Mammary epithelial cell (primary cell): ENCODE data around the gene RANBP1.

Source experiments
- EZH2 ChIP-seq: IDR thresholded peaks from 2 replicates; pipeline ENCODE4 v1.6.1; 2012; ENCODE audit warnings: low read length, inconsistent platforms, borderline replicate concordance
- TF ChIP-seq, protein P1 (sequence below), 2 donors: IDR thresholded peaks in 1 of 2; conservative IDR thresholded peaks in 1 of 2; 2 replicates each; pipeline ENCODE4 v1.5.1; 2011 to 2012; ENCODE audit warnings: inconsistent platforms in 2 of 2, low read length in 2 of 2, mild to moderate bottlenecking in 2 of 2, control low read depth in 1 of 2, low read depth in 1 of 2; ENCODE audit not compliant: insufficient read depth in 1 of 2; ENCODE audit errors: extremely low read depth in 1 of 2

DNA sequence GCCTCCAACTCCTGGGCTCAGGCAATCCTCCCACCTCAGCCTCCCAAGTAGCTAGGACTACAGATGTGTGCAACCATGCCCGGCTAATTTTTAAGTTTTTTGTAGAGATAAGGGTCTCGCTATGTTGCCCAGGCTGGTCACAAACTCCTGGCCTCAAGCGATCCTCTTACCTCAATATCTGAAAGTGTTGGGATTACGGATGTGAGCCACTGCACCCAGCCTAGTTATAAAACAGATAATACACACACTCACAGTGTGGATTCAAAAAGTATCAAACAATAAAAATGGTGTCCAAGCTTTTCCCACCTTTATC, 35.3 kb downstream of the RANBP1 start:
- TF ChIP-seq, protein P1, sequence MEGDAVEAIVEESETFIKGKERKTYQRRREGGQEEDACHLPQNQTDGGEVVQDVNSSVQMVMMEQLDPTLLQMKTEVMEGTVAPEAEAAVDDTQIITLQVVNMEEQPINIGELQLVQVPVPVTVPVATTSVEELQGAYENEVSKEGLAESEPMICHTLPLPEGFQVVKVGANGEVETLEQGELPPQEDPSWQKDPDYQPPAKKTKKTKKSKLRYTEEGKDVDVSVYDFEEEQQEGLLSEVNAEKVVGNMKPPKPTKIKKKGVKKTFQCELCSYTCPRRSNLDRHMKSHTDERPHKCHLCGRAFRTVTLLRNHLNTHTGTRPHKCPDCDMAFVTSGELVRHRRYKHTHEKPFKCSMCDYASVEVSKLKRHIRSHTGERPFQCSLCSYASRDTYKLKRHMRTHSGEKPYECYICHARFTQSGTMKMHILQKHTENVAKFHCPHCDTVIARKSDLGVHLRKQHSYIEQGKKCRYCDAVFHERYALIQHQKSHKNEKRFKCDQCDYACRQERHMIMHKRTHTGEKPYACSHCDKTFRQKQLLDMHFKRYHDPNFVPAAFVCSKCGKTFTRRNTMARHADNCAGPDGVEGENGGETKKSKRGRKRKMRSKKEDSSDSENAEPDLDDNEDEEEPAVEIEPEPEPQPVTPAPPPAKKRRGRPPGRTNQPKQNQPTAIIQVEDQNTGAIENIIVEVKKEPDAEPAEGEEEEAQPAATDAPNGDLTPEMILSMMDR (conservative IDR thresholded peaks at IDR 0.05 in 1 of 2, IDR thresholded peaks at IDR 0.05 in 1 of 2; ENCODE audit: extremely low read depth in 1 of 2, insufficient read depth in 1 of 2, low read depth in 1 of 2, low read length in 2 of 2) = no peak
- TF ChIP-seq EZH2 = no peak
